ENCODE results near the gene CCDC57. TPM values are rescaled to one million over a fixed set of nuclear protein-coding genes. Genes with fewer than 3 reads are reported as not detected.

The CCDC57 gene
- total RNA-seq, 1 donor from 2014 or later = 92.1 TPM

GRCh38 chr17:82078433-82078832 is 134.2 kb downstream of the CCDC57 start:
- TF ChIP-seq CTCF (IDR thresholded peaks at IDR 0.05; ENCODE audit: unreplicated experiment) = no peak
- Mint-ChIP-seq H3K27me3 (ENCODE audit: low read depth) (peaks cover 10% of the 10 kb centered on the region), H3K36me3 (peaks cover 3% of the 10 kb centered on the region), H3K27ac (no peak overlapping the region), H3K4me3 (no peak overlapping the region), H3K9me3 (peaks cover 3% of the 10 kb centered on the region), H3K4me1 (no peaks in the 10 kb centered on the region)
- DNase-seq (ENCODE audit: low spot score in 2 of 2, unreplicated experiment in 2 of 2) = no peak

GRCh38 chr17:82077617-82078358 is 134.9 kb downstream of the CCDC57 start:
- TF ChIP-seq CTCF (IDR thresholded peaks at IDR 0.05; ENCODE audit: unreplicated experiment) = no peak
- H3K36me3 Mint-ChIP-seq = peaks cover 3% of the 10 kb centered on the region
- H3K27ac Mint-ChIP-seq = no peak overlapping the region
- H3K4me1 Mint-ChIP-seq = no peaks in the 10 kb centered on the region
- DNase-seq (ENCODE audit: low spot score in 2 of 2, unreplicated experiment in 2 of 2) = no peak
- H3K4me3 Mint-ChIP-seq = no peak overlapping the region
- H3K9me3 Mint-ChIP-seq = peaks cover 4% of the 10 kb centered on the region
- H3K27me3 Mint-ChIP-seq (ENCODE audit: low read depth) = peaks cover 13% of the 10 kb centered on the region

- peaks cover 3% of the 10 kb centered on the region for H3K36me3 Mint-ChIP-seq
- peaks cover 4% of the 10 kb centered on the region for H3K9me3 Mint-ChIP-seq
- peak; percentile 4 for TF ChIP-seq CTCF (IDR thresholded peaks at IDR 0.05; ENCODE audit: unreplicated experiment)
- H3K4me1 Mint-ChIP-seq = no peaks in the 10 kb centered on the region
- peak overlapping the region; percentile 34 for H3K27ac Mint-ChIP-seq
- no peak for DNase-seq (ENCODE audit: low spot score in 2 of 2, unreplicated experiment in 2 of 2)
- peaks cover 16% of the 10 kb centered on the region for H3K27me3 Mint-ChIP-seq (ENCODE audit: low read depth)
- no peak overlapping the region for H3K4me3 Mint-ChIP-seq
These were observed 135.7 kb downstream of the CCDC57 start for GRCh38 chr17:82076785-82077591.

- no peak overlapping the region for H3K27ac Mint-ChIP-seq
- H3K36me3 Mint-ChIP-seq = peaks cover 3% of the 10 kb centered on the region
- peaks cover 16% of the 10 kb centered on the region for H3K27me3 Mint-ChIP-seq (ENCODE audit: low read depth)
- no peaks in the 10 kb centered on the region for H3K4me1 Mint-ChIP-seq
- peaks cover 4% of the 10 kb centered on the region for H3K9me3 Mint-ChIP-seq
- TF ChIP-seq CTCF (IDR thresholded peaks at IDR 0.05; ENCODE audit: unreplicated experiment) = no peak
- no peak for DNase-seq (ENCODE audit: low spot score in 2 of 2, unreplicated experiment in 2 of 2)
- H3K4me3 Mint-ChIP-seq = no peak overlapping the region
These were observed 136.4 kb downstream of the CCDC57 start for GRCh38 chr17:82076018-82076784.

GRCh38 chr17:82073446-82073845 is 139.2 kb downstream of the CCDC57 start:
- Mint-ChIP-seq H3K4me1 (no peaks in the 10 kb centered on the region), H3K36me3 (peaks cover 3% of the 10 kb centered on the region), H3K27ac (no peak overlapping the region), H3K9me3 (peaks cover 4% of the 10 kb centered on the region), H3K27me3 (ENCODE audit: low read depth) (peaks cover 19% of the 10 kb centered on the region), H3K4me3 (no peak overlapping the region)
- no peak for DNase-seq (ENCODE audit: low spot score in 2 of 2, unreplicated experiment in 2 of 2)
- TF ChIP-seq CTCF (IDR thresholded peaks at IDR 0.05; ENCODE audit: unreplicated experiment) = no peak
